ENCODE results near the gene CSH2.

- TF ChIP-seq CTCF (IDR thresholded peaks at IDR 0.05; ENCODE audit: insufficient read depth, low read length): no peak
- no peak for TF ChIP-seq GABPA (IDR thresholded peaks at IDR 0.05; ENCODE audit: low read depth)
- TF ChIP-seq SPI1 (IDR thresholded peaks at IDR 0.05; ENCODE audit: borderline replicate concordance, low read depth): no peak
- no peak for TF ChIP-seq POLR2AphosphoS5 (IDR thresholded peaks at IDR 0.05; ENCODE audit: low read depth)
These were observed 18.3 kb downstream of the CSH2 start for GRCh38 chr17:63855185-63855584.

Data from HL-60 (cell line).